ENCODE measurements around the gene CASQ1.
A peak's percentile ranks its signal among the peaks of the same experiment; 100 is the strongest.

CASQ1 gene

GRCh38 chr1:160206421-160207117 is 16.2 kb downstream of the CASQ1 start (continued):
- TF ChIP-seq ZNF513 (tag by site-specific recombination; IDR thresholded peaks at IDR 0.05) (no peak), ZNF610 (tag by site-specific recombination; IDR thresholded peaks at IDR 0.05; ENCODE audit: borderline replicate concordance) (no peak), ZNF366 (tag by site-specific recombination; conservative IDR thresholded peaks at IDR 0.05) (0 out of 2 replicates have a peak, but pooled peaks have one; percentile 31)

GRCh38 chr1:160207118-160207650 is 16.8 kb downstream of the CASQ1 start:
- CTCF ChIA-PET = interaction anchor here (0.6 to 3.8 kb wide), 7 partner anchors 14 to 106 kb away, joined by 3 to 15 read pairs (median 5); no protein-coding TSS in a partner anchor
- TF ChIP-seq PRDM1 (tag by site-specific recombination; IDR thresholded peaks at IDR 0.05) (peak; percentile 91), ZNF133 (tag by site-specific recombination; IDR thresholded peaks at IDR 0.05) (no peak)
- H3K36me3 ChIP-seq (ENCODE audit: control insufficient read depth in 2 of 2, insufficient read depth in 1 of 2, low read length in 2 of 2) = peaks cover 0 to 58% of the 10 kb centered on the region in 2 experiments
- no peak overlapping the region for H3K4me3 ChIP-seq (ENCODE audit: low read depth, low read length)
- no peak overlapping the region for H3K27ac ChIP-seq (ENCODE audit: extremely low read depth, low read depth, low read length)
- H3K4me1 ChIP-seq (ENCODE audit: control insufficient read depth, insufficient read depth, low read length) = 0 out of 2 replicates have a peak, but pooled peaks cover 2% of the 10 kb centered on the region
- H3K9me3 ChIP-seq (ENCODE audit: control insufficient read depth, insufficient read depth, low read depth, low read length) = no peaks in the 10 kb centered on the region
- POLR2A ChIA-PET = no interaction called here

DNA sequence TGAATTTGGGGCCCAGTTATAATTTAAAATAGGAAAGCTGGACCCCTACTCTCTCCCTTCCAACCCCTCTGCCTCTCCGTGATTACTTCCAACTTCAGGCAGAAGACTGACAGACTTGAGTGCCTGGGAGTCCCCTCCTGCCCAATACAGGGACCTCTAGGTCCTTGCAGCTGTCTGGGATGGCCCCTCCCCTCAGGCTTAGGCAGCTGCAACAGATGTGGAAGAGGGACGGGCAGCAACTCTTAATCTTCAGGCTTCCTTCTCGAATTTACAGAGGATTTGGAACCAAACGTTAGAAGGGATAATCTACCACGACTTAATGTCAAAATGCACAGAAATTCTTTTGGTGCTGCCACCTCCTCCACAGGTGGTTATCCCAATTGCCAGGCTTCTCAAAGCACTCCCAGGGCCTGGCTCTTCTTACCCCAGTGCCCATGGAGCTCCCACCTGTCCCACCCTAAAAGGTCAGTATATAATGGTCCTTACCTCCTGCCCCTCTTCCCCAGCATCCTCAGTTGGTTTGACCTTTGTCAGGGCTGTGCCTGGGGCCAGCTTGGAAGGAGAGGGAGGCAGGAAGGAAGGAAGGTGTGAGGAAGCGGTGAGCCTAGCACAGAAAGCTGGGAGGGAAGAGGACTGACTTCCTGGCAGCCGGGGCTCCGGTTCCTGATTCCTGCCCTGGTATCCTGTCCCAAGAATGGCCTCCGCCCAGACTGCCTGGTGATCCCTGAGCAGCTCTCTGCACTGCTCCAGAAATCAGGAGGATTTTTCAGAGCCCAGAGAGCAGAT is 17.6 kb downstream of the CASQ1 start:
- H3K4me1 ChIP-seq (ENCODE audit: control insufficient read depth, insufficient read depth, low read length) = 0 out of 2 replicates have a peak, but pooled peaks cover 2% of the 10 kb centered on the region
- H3K9me3 ChIP-seq (ENCODE audit: control insufficient read depth, insufficient read depth, low read depth, low read length) = no peaks in the 10 kb centered on the region
- POLR2A ChIA-PET = interaction anchor here (0.8 to 0.9 kb wide), 3 partner anchors 10 to 11 kb away, joined by 3 read pairs; no protein-coding TSS in a partner anchor
- TF ChIP-seq ZNF398 (tag by site-specific recombination; IDR thresholded peaks at IDR 0.05) (no peak), ZNF335 (tag by site-specific recombination; conservative IDR thresholded peaks at IDR 0.05) (0 out of 2 replicates have a peak, but pooled peaks have one; percentile 25), SCRT2 (tag by site-specific recombination; IDR thresholded peaks at IDR 0.05) (peak; percentile 76), BCL6B (tag by site-specific recombination; IDR thresholded peaks at IDR 0.05) (no peak)
- H3K36me3 ChIP-seq (ENCODE audit: control insufficient read depth in 2 of 2, insufficient read depth in 1 of 2, low read length in 2 of 2) = peaks cover 0 to 65% of the 10 kb centered on the region in 2 experiments
- H3K4me3 ChIP-seq (ENCODE audit: low read depth, low read length) = no peak overlapping the region
- CTCF ChIA-PET = interaction anchor here (1.0 to 3.8 kb wide), 5 partner anchors 15 to 107 kb away, joined by 3 to 15 read pairs (median 12); no protein-coding TSS in a partner anchor
- no peak overlapping the region for H3K27ac ChIP-seq (ENCODE audit: extremely low read depth, low read depth, low read length)

GRCh38 chr1:160208557-160209320 is 18.4 kb downstream of the CASQ1 start:
- ChIA-PET CTCF (interaction anchor here (0.7 to 3.8 kb wide), 7 partner anchors 11 to 192 kb away, joined by 3 to 15 read pairs (median 5); no protein-coding TSS in a partner anchor), POLR2A (interaction anchor here (0.8 to 0.9 kb wide), 3 partner anchors 9 to 11 kb away, joined by 3 read pairs; no protein-coding TSS in a partner anchor)
- H3K36me3 ChIP-seq (ENCODE audit: control insufficient read depth in 2 of 2, insufficient read depth in 1 of 2, low read length in 2 of 2) = peaks cover 0 to 73% of the 10 kb centered on the region in 2 experiments
- H3K27ac ChIP-seq (ENCODE audit: extremely low read depth, low read depth, low read length) = no peak overlapping the region
- H3K9me3 ChIP-seq (ENCODE audit: control insufficient read depth, insufficient read depth, low read depth, low read length) = no peaks in the 10 kb centered on the region
- TF ChIP-seq ZNF473 (tag by site-specific recombination; IDR thresholded peaks at IDR 0.05) = no peak
- peak; percentile 10; the same call in 1 of the 2 replicates for TF ChIP-seq PRDM10 (tag by site-specific recombination; IDR thresholded peaks at IDR 0.05)
- no peak for TF ChIP-seq HOXD13 (CRISPR knock-in tag; IDR thresholded peaks at IDR 0.05; ENCODE audit: borderline replicate concordance)
- H3K4me3 ChIP-seq (ENCODE audit: low read depth, low read length) = no peak overlapping the region
- H3K4me1 ChIP-seq (ENCODE audit: control insufficient read depth, insufficient read depth, low read length) = 0 out of 2 replicates have a peak, but pooled peaks cover 2% of the 10 kb centered on the region

Measured in HEK293 (cell line).